HepG2 (cell line): ENCODE measurements around the gene MGAT5.

Source experiments
- ATF4 ChIP-seq, 2 experiments: fragments of 450-650 bp in 1 of 2; sonication (generic) in 1 of 2; formaldehyde crosslinking; IDR thresholded peaks; 2 replicates each; pipeline versions ENCODE4 v1.5.0 to v1.8.0; 2020 to 2022; ENCODE audit warnings: mild to moderate bottlenecking in 1 of 2, missing genetic modification reagents in 1 of 2
- CEBPB ChIP-seq: IDR thresholded peaks from 2 replicates; pipeline ENCODE4 v1.6.1; 2011; ENCODE audit warnings: low read depth, low read length, improper control_type of control experiment, borderline replicate concordance
- ELF1 ChIP-seq: sonication (generic); formaldehyde crosslinking; IDR thresholded peaks from 2 replicates; pipeline ENCODE4 v1.4.0; 2020; ENCODE audit warnings: missing genetic modification reagents
- ESRRA ChIP-seq: sonication (generic); formaldehyde crosslinking; IDR thresholded peaks from 2 replicates; pipeline ENCODE4 v1.5.1; 2020; ENCODE audit warnings: mild to moderate bottlenecking, low read depth, missing genetic modification reagents
- LCORL ChIP-seq, 2 experiments: fragments of 450-650 bp in 1 of 2; sonication (generic) in 1 of 2; formaldehyde crosslinking in 1 of 2; IDR thresholded peaks; 2 replicates each; pipeline versions ENCODE4 v1.5.0 to v1.6.1; 2017 to 2020; ENCODE audit warnings: antibody characterized with exemption in 1 of 2, missing genetic modification reagents in 1 of 2
- MIER2 ChIP-seq: IDR thresholded peaks from 2 replicates; pipeline ENCODE4 v1.6.1; 2016; ENCODE audit warnings: missing biosample characterization, missing genetic modification reagents
- POLR2G ChIP-seq: fragments of 200-400 bp; formaldehyde crosslinking; IDR thresholded peaks from 2 replicates; pipeline ENCODE4 v1.6.1; 2018; ENCODE audit warnings: mild to moderate bottlenecking, low read depth, low read length, moderate library complexity
- REXO4 ChIP-seq: sonication (generic); formaldehyde crosslinking; IDR thresholded peaks from 2 replicates; pipeline ENCODE4 v1.8.0; 2022; ENCODE audit warnings: missing genetic modification reagents, mild to moderate bottlenecking, borderline replicate concordance
- SETDB1 ChIP-seq: sonication (generic); formaldehyde crosslinking; IDR thresholded peaks from 2 replicates; pipeline ENCODE4 v1.5.1; 2020; ENCODE audit warnings: missing genetic modification reagents, mild to moderate bottlenecking, borderline replicate concordance
- U2AF1 ChIP-seq: fragments of 200-400 bp; formaldehyde crosslinking; optimal IDR thresholded peaks from 2 replicates; pipeline ENCODE3; 2017; ENCODE audit warnings: mild to moderate bottlenecking, low read depth, low read length
- ZMYM3 ChIP-seq: sonication (generic); formaldehyde crosslinking; IDR thresholded peaks from 2 replicates; pipeline ENCODE4 v1.5.1; 2020; ENCODE audit warnings: mild to moderate bottlenecking, missing genetic modification reagents
- ZMYM4 ChIP-seq: sonication (generic); formaldehyde crosslinking; IDR thresholded peaks from 2 replicates; pipeline ENCODE4 v1.8.1; 2023; ENCODE audit warnings: mild to moderate bottlenecking, missing genetic modification reagents
- ZNF274 ChIP-seq: sonication (generic); formaldehyde crosslinking; IDR thresholded peaks from 2 replicates; pipeline ENCODE4 v1.5.1; 2020; ENCODE audit warnings: mild to moderate bottlenecking, missing genetic modification reagents
- TF ChIP-seq, protein P1 (sequence below): sonication (generic); formaldehyde crosslinking; conservative IDR thresholded peaks from 2 replicates; pipeline ENCODE4 v1.4.0; 2020; ENCODE audit warnings: missing genetic modification reagents

GRCh38 chr2:134367213-134367612, 113.3 kb downstream of the MGAT5 start:
- TF ChIP-seq U2AF1 (no peak), ELF1 (CRISPR knock-in tag) (no peak), ZMYM4 (CRISPR knock-in tag) (no peak), SETDB1 (CRISPR knock-in tag) (no peak), CEBPB (no peak), LCORL (IDR thresholded peaks at IDR 0.05) (no peak), LCORL (CRISPR knock-in tag; IDR thresholded peaks at IDR 0.05) (no peak), MIER2 (CRISPR knock-in tag) (no peak), ATF4 (CRISPR knock-in tag; IDR thresholded peaks at IDR 0.05) (no peak), POLR2G (no peak), ZNF274 (CRISPR knock-in tag) (no peak), REXO4 (CRISPR knock-in tag) (no peak), ESRRA (CRISPR knock-in tag) (no peak), ZMYM3 (CRISPR knock-in tag) (no peak)
- TF ChIP-seq, protein P1, sequence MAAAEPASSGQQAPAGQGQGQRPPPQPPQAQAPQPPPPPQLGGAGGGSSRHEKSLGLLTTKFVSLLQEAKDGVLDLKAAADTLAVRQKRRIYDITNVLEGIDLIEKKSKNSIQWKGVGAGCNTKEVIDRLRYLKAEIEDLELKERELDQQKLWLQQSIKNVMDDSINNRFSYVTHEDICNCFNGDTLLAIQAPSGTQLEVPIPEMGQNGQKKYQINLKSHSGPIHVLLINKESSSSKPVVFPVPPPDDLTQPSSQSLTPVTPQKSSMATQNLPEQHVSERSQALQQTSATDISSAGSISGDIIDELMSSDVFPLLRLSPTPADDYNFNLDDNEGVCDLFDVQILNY (CRISPR knock-in tag) = no peak
